NT2/D1 (cell line): ENCODE measurements around the gene KLHL18.

Source experiments
- SUZ12 ChIP-seq: IDR thresholded peaks from 2 replicates; pipeline ENCODE4 v1.6.1; 2011; ENCODE audit not compliant: insufficient read length, insufficient read depth; ENCODE audit errors: extremely low read depth
- YY1 ChIP-seq: IDR thresholded peaks from 2 replicates; pipeline ENCODE4 v1.6.1; 2011; ENCODE audit not compliant: insufficient read length, insufficient read depth
- ZNF274 ChIP-seq: IDR thresholded peaks from 2 replicates; pipeline ENCODE4 v1.6.1; 2011; ENCODE audit warnings: mild to moderate bottlenecking, low read depth, low read length

- TF ChIP-seq YY1 (no peak), SUZ12 (no peak), ZNF274 (no peak)
These were observed 101.7 kb downstream of the KLHL18 start for GRCh38 chr3:47384425-47384824.
